Panc1 (cell line): ENCODE data around the gene RSRC2. TPM values are rescaled to one million over a fixed set of nuclear protein-coding genes. Genes with fewer than 3 reads are reported as not detected.

ENCODE experiments used
- ATAC-seq: fragments of 200-7000 bp; cut with Tn5 transposase; 2 replicates; pipeline ENCODE4 v1.9.1; 2020; ENCODE audit warnings: mild to moderate bottlenecking, moderate library complexity
- BruUV-seq: library from RNA; stranded (reverse); fragments of 400-500 nt; replicated peaks from 2 replicates; lab custom pipeline; 2021; lab: Mats Ljungman, UMichigan
- CTCF ChIA-PET: fragments of 300-600 bp; sonication (Branson Sonifier 250); formaldehyde crosslinking; loops from one replicate; lab custom pipeline; 2022; ENCODE audit warnings: antibody characterized with exemption; lab: Charles Lee
- POLR2A ChIA-PET: fragments of 300-600 bp; sonication (Branson Sonifier 250); formaldehyde crosslinking; loops from one replicate; lab custom pipeline; 2022; ENCODE audit warnings: antibody characterized with exemption; lab: Charles Lee
- DNase-seq: peaks from one replicate; pipeline ENCODE4 v3.0.0-alpha.2; 2010; ENCODE audit warnings: low read depth, low spot score
- H3K27ac ChIP-seq: 2 replicates; pipeline ENCODE4 v1.5.1; 2011; ENCODE audit warnings: mild to moderate bottlenecking, low read length, inconsistent platforms
- H3K27me3 ChIP-seq: fragments of 200-500 bp; sonication (Bioruptor generic); 2 replicates; pipeline ENCODE4 v1.6.0; 2014; ENCODE audit warnings: low read length, inconsistent platforms; ENCODE audit not compliant: control insufficient read depth, insufficient read depth
- H3K36me3 ChIP-seq: fragments of 200-500 bp; sonication (Bioruptor generic); 2 replicates; pipeline ENCODE4 v1.5.1; 2014; ENCODE audit warnings: inconsistent platforms, mild to moderate bottlenecking, low read length, moderate library complexity; ENCODE audit not compliant: control insufficient read depth, insufficient read depth
- H3K4me1 ChIP-seq: 2 replicates; pipeline ENCODE4 v1.5.1; 2011; ENCODE audit warnings: inconsistent platforms, mild to moderate bottlenecking, low read length, moderate library complexity; ENCODE audit not compliant: control insufficient read depth, insufficient read depth
- H3K4me3 ChIP-seq, 2 experiments: 2 replicates each; pipeline ENCODE4 v1.5.1; 2011 to 2012; ENCODE audit warnings: low read depth in 2 of 2, low read length in 2 of 2, mild to moderate bottlenecking in 2 of 2, inconsistent platforms in 1 of 2, moderate library complexity in 1 of 2
- H3K9me3 ChIP-seq: fragments of 200-500 bp; sonication (Bioruptor generic); 2 replicates; pipeline ENCODE4 v1.5.1; 2014; ENCODE audit warnings: low read depth, mild to moderate bottlenecking, inconsistent platforms, low read length, moderate library complexity; ENCODE audit not compliant: control insufficient read depth, insufficient read depth
- CTCF ChIP-seq: fragments of 450-650 bp; IDR thresholded peaks from 2 replicates; pipeline ENCODE4 v1.5.1; 2017; ENCODE audit warnings: mild to moderate bottlenecking
- POLR2AphosphoS5 ChIP-seq: IDR thresholded peaks from 2 replicates; pipeline ENCODE4 v1.6.1; 2012; ENCODE audit warnings: mild to moderate bottlenecking, low read depth, low read length, moderate library complexity
- REST ChIP-seq, 2 experiments: IDR thresholded peaks; 2 replicates each; pipeline ENCODE4 v1.6.1; 2011 to 2012; ENCODE audit warnings: low read depth in 2 of 2, control low read depth in 1 of 2, low read length in 1 of 2, mild to moderate bottlenecking in 1 of 2, moderate library complexity in 1 of 2; ENCODE audit not compliant: insufficient read depth in 1 of 2
- SIN3A ChIP-seq: IDR thresholded peaks from 2 replicates; pipeline ENCODE4 v1.6.1; 2012; ENCODE audit warnings: low read depth, mild to moderate bottlenecking, low read length, moderate library complexity, borderline replicate concordance; ENCODE audit not compliant: insufficient read depth
- TCF7L2 ChIP-seq: IDR thresholded peaks from 2 replicates; pipeline ENCODE4 v1.6.1; 2011; ENCODE audit warnings: mild to moderate bottlenecking, low read depth, low read length, inconsistent platforms
- in situ Hi-C: cut with HindIII; loops from 2 replicates; pipeline ENCODE4 v1.10.0; 2016; ENCODE audit warnings: low sequenced_read_pairs, low pct_unique_long_range_greater_than_20kb
- intact Hi-C: fragments of 100-400 bp; cut with micrococcal nuclease; formaldehyde crosslinking; loops from one replicate; pipeline ENCODE4 v1.10.0; 2022; ENCODE audit not compliant: unreplicated experiment
- total RNA-seq: library from RNA; stranded (reverse); gene quantifications from one replicate; pipeline ENCODE4 v1.2.1, GENCODE V29; 2021; ENCODE audit not compliant: unreplicated experiment

Gene RSRC2
- total RNA-seq, 1 experiment from 2014 or later = 57.8 TPM

GRCh38 chr12:122560138-122560537 lies 33.4 kb upstream of the RSRC2 start:
- in situ Hi-C loops (no loop called here), intact Hi-C loops (no loop called here)
- ChIA-PET CTCF (no interaction called here), POLR2A (no interaction called here)
- no peak for ATAC-seq
- no peak for DNase-seq
- Histone ChIP-seq H3K4me1 (no peaks in the 10 kb centered on the region), H3K4me3 (no peak overlapping the region), H3K9me3 (no peaks in the 10 kb centered on the region), H3K27ac (no peak overlapping the region), H3K27me3 (no peaks in the 10 kb centered on the region), H3K36me3 (peaks cover 23% of the 10 kb centered on the region)
- TF ChIP-seq POLR2AphosphoS5 = no peak
- no peak for TF ChIP-seq REST (IDR thresholded peaks at IDR 0.05; ENCODE audit: insufficient read depth in 1 of 2, low read depth in 2 of 2, low read length in 1 of 2)
- no peak for TF ChIP-seq SIN3A
- no peak for TF ChIP-seq CTCF
- TF ChIP-seq TCF7L2 = no peak
- no TSS peak for BruUV-seq

GRCh38 chr12:122558745-122559641 lies 32.3 kb upstream of the RSRC2 start:
- no peak for TF ChIP-seq POLR2AphosphoS5
- no peak for TF ChIP-seq CTCF
- TF ChIP-seq REST (IDR thresholded peaks at IDR 0.05; ENCODE audit: insufficient read depth in 1 of 2, low read depth in 2 of 2, low read length in 1 of 2) = no peak
- TF ChIP-seq TCF7L2 = no peak
- TF ChIP-seq SIN3A = no peak

More at GRCh38 chr12:122558745-122559641, 32.3 kb upstream of the RSRC2 start:
- in situ Hi-C loops = no loop called here
- H3K4me3 ChIP-seq = no peak overlapping the region
- intact Hi-C loops = no loop called here
- no peaks in the 10 kb centered on the region for H3K27me3 ChIP-seq
- POLR2A ChIA-PET = no interaction called here
- no TSS peak for BruUV-seq
- no peak for DNase-seq
- H3K9me3 ChIP-seq = no peaks in the 10 kb centered on the region
- no peak overlapping the region for H3K27ac ChIP-seq
- no peak for ATAC-seq
- H3K4me1 ChIP-seq = no peaks in the 10 kb centered on the region
- CTCF ChIA-PET = no interaction called here
- H3K36me3 ChIP-seq = peaks cover 19% of the 10 kb centered on the region
